KMS-11 (cell line): ENCODE data around the gene ZG16.
"Not testable (repeated sequence)": the region's sequence is repeated elsewhere in the genome, so short reads cannot be mapped to it uniquely, and the experiment has no call there.

Experiments used
- H2AFZ ChIP-seq: fragments of 200-600 bp; sonication (generic); 2 replicates; pipeline ENCODE4 v1.6.1; 2016; ENCODE audit warnings: antibody characterized with exemption, mixed run types, low read depth
- H3K27ac ChIP-seq: fragments of 200-600 bp; sonication (generic); 2 replicates; pipeline ENCODE4 v1.6.1; 2016; ENCODE audit warnings: mild to moderate bottlenecking, mixed run types
- H3K27me3 ChIP-seq: fragments of 200-600 bp; sonication (generic); 2 replicates; pipeline ENCODE4 v1.6.1; 2017; ENCODE audit warnings: mild to moderate bottlenecking, low read depth, mixed run types, moderate library complexity; ENCODE audit not compliant: insufficient read depth
- H3K36me3 ChIP-seq: fragments of 200-600 bp; sonication (generic); 2 replicates; pipeline ENCODE4 v1.6.1; 2017; ENCODE audit warnings: mild to moderate bottlenecking, mixed run types; ENCODE audit not compliant: insufficient read depth
- H3K4me1 ChIP-seq: fragments of 200-600 bp; sonication (generic); 2 replicates; pipeline ENCODE4 v1.6.1; 2016; ENCODE audit warnings: mild to moderate bottlenecking, low read depth, mixed run types; ENCODE audit not compliant: poor library complexity, severe bottlenecking
- H3K4me2 ChIP-seq: fragments of 200-600 bp; sonication (generic); 2 replicates; pipeline ENCODE4 v1.7.0; 2016; ENCODE audit warnings: mild to moderate bottlenecking, mixed run types
- H3K4me3 ChIP-seq: fragments of 200-600 bp; sonication (generic); IDR thresholded peaks from 2 replicates; pipeline ENCODE4 v1.6.1; 2017; ENCODE audit warnings: low read depth, low read length, mixed read lengths; ENCODE audit not compliant: insufficient read depth
- H3K79me2 ChIP-seq: fragments of 200-600 bp; sonication (generic); 2 replicates; pipeline ENCODE4 v1.6.1; 2016; ENCODE audit warnings: low read depth, mixed run types; ENCODE audit not compliant: insufficient read depth
- H3K9ac ChIP-seq: fragments of 200-600 bp; sonication (generic); 2 replicates; pipeline ENCODE4 v1.6.1; 2016; ENCODE audit warnings: mild to moderate bottlenecking, mixed run types
- H4K20me1 ChIP-seq: fragments of 200-600 bp; sonication (generic); 2 replicates; pipeline ENCODE4 v1.6.1; 2016; ENCODE audit warnings: mild to moderate bottlenecking, mixed run types; ENCODE audit not compliant: insufficient read depth
- TF ChIP-seq, protein P1 (sequence below): fragments of 200-600 bp; sonication (generic); conservative IDR thresholded peaks from 2 replicates; pipeline ENCODE4 v1.6.1; 2017; ENCODE audit warnings: low read depth, mild to moderate bottlenecking, antibody characterized with exemption, low read length, moderate library complexity, mixed read lengths

Gene ZG16

DNA sequence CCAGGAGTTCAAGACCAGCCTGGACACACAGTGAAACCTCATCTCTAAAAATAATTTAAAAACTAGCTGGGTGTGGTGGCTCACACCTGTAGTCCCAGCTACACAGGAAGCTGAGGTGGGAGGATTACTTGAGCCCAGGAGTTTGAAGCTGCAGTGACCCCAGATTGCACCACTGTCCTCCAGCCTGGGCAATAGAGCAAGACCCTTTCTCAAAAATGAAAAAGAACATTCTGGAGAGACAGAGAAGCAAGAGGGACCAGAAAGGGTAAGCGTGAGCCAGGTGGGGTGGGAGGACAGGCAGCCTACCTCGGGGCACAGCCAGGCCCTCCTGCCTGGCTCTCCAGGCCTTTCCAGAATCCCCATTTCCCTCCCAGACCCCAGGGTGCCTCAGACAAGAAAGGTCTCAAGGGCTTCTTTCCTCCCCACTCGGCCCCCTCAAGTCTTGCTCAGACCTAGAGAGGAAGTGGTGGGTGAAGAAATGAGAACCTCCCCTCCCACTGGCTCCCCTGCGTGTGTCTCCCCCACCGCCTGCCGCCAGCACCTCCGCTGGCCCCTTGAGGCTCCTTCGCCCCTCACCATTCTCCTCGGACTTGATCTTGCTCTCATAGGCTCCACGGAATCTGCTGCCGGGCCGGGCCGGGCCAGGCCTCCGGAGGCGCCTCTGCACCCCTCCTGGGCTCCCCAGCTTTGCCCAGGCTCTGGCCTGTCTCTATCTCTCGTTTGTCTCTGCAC lies 32.8 kb upstream of the ZG16 start:
- Histone ChIP-seq H3K4me3 (no peak overlapping the region), H3K4me2 (no peak overlapping the region), H4K20me1 (no peaks in the 10 kb centered on the region), H3K27me3 (no peaks in the 10 kb centered on the region), H3K9ac (no peak overlapping the region), H3K79me2 (no peaks in the 10 kb centered on the region), H2AFZ (no peak overlapping the region), H3K36me3 (no peaks in the 10 kb centered on the region), H3K27ac (no peak overlapping the region), H3K4me1 (no peaks in the 10 kb centered on the region)
- TF ChIP-seq, protein P1, sequence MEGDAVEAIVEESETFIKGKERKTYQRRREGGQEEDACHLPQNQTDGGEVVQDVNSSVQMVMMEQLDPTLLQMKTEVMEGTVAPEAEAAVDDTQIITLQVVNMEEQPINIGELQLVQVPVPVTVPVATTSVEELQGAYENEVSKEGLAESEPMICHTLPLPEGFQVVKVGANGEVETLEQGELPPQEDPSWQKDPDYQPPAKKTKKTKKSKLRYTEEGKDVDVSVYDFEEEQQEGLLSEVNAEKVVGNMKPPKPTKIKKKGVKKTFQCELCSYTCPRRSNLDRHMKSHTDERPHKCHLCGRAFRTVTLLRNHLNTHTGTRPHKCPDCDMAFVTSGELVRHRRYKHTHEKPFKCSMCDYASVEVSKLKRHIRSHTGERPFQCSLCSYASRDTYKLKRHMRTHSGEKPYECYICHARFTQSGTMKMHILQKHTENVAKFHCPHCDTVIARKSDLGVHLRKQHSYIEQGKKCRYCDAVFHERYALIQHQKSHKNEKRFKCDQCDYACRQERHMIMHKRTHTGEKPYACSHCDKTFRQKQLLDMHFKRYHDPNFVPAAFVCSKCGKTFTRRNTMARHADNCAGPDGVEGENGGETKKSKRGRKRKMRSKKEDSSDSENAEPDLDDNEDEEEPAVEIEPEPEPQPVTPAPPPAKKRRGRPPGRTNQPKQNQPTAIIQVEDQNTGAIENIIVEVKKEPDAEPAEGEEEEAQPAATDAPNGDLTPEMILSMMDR, result no peak

DNA sequence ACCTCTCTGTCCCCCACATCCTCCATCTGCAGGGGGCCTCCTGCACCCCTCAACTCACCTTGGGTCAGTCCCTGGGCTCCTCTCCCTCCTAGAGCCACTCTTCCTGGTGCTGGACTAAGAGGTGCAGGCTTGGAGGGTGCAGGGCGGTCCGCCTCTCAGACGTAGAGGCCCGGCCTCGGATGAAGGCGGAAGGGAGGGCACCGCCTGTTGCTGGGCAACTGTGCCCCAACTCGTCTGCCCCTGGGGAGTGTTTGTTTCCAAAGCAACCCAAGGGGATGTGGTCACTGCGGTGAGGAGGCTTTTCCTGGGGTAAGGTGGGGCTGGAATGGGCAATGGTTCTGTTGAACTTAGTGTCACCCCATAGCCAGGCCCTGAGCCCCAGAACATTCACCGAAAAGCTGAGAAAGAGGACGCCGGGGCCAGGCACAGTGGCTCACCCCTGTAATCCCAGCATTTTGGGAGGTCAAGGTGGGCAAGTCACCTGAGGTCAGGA lies 32.2 kb upstream of the ZG16 start, which contains the start of gene C16orf54:
C16orf54 (minus strand) TSS at position 138 of the 493 bp plus-strand sequence. CDS start 1,039 bp downstream, outside the sequence.
- H3K4me1 ChIP-seq, result no peaks in the 10 kb centered on the region
- no peaks in the 10 kb centered on the region for H4K20me1 ChIP-seq
- TF ChIP-seq, protein P1, result no peak
- no peaks in the 10 kb centered on the region for H3K36me3 ChIP-seq
- no peaks in the 10 kb centered on the region for H3K27me3 ChIP-seq
- H3K79me2 ChIP-seq, result no peaks in the 10 kb centered on the region
- H3K4me2 ChIP-seq, result no peak within 1 kb of the TSS
- no peak within 1 kb of the TSS for H3K9ac ChIP-seq
- no peak within 1 kb of the TSS for H3K27ac ChIP-seq
- no peak within 1 kb of the TSS for H2AFZ ChIP-seq
- no peak within 1 kb of the TSS for H3K4me3 ChIP-seq

DNA sequence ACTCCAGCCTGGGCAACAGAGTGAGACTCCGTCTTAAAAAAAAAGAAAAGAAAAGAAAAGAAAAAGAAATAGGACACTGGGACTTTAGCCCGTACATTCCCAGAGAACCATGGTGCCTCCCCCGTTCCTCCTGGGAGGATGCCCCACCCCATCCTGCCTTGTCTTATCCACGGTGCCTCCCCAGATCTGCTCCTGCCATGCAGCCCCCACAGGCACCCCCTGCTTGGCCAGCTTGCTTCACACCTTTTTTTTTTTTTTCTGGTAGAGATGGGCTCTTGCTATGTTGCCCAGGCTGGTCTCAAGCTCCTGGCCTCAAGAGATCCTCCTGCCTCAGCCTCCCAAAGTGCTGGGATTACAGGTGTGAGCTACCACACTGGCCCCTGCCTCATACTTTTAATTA lies 31.5 kb upstream of the ZG16 start:
- H3K27ac ChIP-seq, result not testable (repeated sequence)

DNA sequence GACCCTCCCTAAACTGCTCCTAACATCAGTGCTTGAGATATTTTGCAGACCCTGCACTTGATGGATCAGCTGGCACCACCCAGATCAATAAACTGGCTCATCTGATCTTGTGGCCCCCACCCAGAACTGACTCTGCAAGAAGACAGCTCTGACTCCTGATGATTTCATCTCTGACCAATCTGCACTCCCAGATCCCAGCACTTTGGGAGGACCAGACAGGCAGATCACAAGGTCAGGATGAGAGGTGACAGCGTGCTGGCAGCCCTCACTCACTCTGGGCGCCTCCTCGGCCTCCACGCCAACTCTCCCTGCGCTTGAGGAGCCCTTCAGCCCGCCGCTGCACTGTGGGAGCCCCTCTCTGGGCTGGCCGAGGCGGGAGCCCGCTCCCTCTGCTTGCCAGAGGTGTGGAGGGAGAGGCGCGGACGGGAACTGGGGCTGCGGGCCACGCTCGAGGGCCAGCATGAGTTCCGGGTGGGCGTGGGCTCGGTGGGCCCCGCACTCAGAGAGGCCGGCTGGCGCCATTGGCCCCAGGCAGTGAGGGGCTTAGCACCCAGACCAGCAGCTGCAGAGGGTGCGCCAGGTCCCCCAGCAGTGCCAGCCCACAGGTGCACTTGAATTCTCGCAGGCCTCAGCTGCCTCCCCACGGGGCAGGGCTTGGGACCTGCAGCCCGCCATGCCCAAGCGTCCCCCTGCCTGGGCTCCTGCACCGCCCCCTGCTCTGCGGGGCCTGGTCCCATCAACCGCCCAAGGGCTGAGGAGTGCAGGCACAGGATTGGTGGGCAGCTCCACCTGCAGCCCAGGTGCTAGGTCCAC lies 29.9 kb upstream of the ZG16 start:
- no peak overlapping the region for H3K4me3 ChIP-seq
- no peak overlapping the region for H3K4me2 ChIP-seq
- H3K4me1 ChIP-seq, result no peaks in the 10 kb centered on the region

More for the DNA sequence above, 31.5 kb upstream of the ZG16 start:
- H3K4me1 ChIP-seq, H3K4me2 ChIP-seq, H3K36me3 ChIP-seq, H3K9ac ChIP-seq, H3K4me3 ChIP-seq, H3K27me3 ChIP-seq, H2AFZ ChIP-seq, H4K20me1 ChIP-seq, H3K79me2 ChIP-seq: not testable (repeated sequence)

DNA sequence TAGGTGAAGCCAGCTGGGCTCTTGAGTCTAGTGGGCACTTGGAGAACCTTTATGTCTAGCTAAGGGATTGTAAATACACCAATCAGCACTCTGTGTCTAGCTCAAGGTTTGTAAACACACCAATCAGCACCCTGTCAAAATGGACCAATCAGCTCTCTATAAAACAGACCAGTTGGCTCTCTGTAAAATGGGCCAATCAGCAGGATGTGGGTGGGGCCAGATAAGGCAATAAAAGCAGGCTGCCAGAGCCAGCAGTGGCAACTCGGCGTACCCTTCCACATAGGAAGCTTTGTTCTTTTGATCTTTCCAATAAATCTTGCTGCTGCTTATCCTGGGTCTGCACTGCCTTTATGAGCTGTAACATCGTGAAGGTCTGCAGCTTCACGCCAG lies 29.3 kb upstream of the ZG16 start:
- H4K20me1 ChIP-seq, H3K27ac ChIP-seq: not testable (repeated sequence)

More for the DNA sequence above, 29.9 kb upstream of the ZG16 start:
- H3K27ac ChIP-seq, result no peak overlapping the region
- TF ChIP-seq, protein P1, result no peak
- no peaks in the 10 kb centered on the region for H3K36me3 ChIP-seq
- H4K20me1 ChIP-seq, result no peaks in the 10 kb centered on the region
- no peaks in the 10 kb centered on the region for H3K27me3 ChIP-seq
- H2AFZ ChIP-seq, result no peak overlapping the region
- no peaks in the 10 kb centered on the region for H3K79me2 ChIP-seq
- no peak overlapping the region for H3K9ac ChIP-seq

More for the DNA sequence above, 29.3 kb upstream of the ZG16 start:
- not testable (repeated sequence) for H3K4me2 ChIP-seq, H3K36me3 ChIP-seq, H3K9ac ChIP-seq, H3K27me3 ChIP-seq, H3K4me1 ChIP-seq, H3K79me2 ChIP-seq, H3K4me3 ChIP-seq, H2AFZ ChIP-seq
